Breast epithelium (tissue), 3 donors: ENCODE results near the gene RRP1.

ENCODE experiments used
- POLR2A ChIP-seq: fragments of 450-650 bp; IDR thresholded peaks from one replicate; pipeline ENCODE4 v1.6.1; 2016; ENCODE audit warnings: antibody characterized with exemption, mild to moderate bottlenecking, moderate library complexity
- POLR2AphosphoS5 ChIP-seq, 3 donors: sonication (generic); formaldehyde crosslinking; IDR thresholded peaks; one replicate each; pipeline ENCODE4 v1.6.1; 2017; ENCODE audit warnings: antibody characterized with exemption in 3 of 3
- TF ChIP-seq, protein P1 (sequence below), 3 donors: fragments of 450-650 bp; IDR thresholded peaks; one replicate each; pipeline ENCODE4 v1.5.1; 2016 to 2017; ENCODE audit warnings: antibody characterized with exemption in 3 of 3, mild to moderate bottlenecking in 3 of 3, moderate library complexity in 3 of 3

- TF ChIP-seq, protein P1, sequence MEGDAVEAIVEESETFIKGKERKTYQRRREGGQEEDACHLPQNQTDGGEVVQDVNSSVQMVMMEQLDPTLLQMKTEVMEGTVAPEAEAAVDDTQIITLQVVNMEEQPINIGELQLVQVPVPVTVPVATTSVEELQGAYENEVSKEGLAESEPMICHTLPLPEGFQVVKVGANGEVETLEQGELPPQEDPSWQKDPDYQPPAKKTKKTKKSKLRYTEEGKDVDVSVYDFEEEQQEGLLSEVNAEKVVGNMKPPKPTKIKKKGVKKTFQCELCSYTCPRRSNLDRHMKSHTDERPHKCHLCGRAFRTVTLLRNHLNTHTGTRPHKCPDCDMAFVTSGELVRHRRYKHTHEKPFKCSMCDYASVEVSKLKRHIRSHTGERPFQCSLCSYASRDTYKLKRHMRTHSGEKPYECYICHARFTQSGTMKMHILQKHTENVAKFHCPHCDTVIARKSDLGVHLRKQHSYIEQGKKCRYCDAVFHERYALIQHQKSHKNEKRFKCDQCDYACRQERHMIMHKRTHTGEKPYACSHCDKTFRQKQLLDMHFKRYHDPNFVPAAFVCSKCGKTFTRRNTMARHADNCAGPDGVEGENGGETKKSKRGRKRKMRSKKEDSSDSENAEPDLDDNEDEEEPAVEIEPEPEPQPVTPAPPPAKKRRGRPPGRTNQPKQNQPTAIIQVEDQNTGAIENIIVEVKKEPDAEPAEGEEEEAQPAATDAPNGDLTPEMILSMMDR (IDR thresholded peaks at IDR 0.05), result no peak
- TF ChIP-seq POLR2A (no peak), POLR2AphosphoS5 (IDR thresholded peaks at IDR 0.05) (no peak)
These were observed 19.2 kb upstream of the RRP1 start for GRCh38 chr21:43770066-43770655.
